CD8-positive, alpha-beta memory T cell (primary cell): ENCODE data around the gene ZNRF1. TPM values are rescaled to one million over a fixed set of nuclear protein-coding genes. Genes with fewer than 3 reads are reported as not detected.

Experiments
- CTCF ChIA-PET: fragments of 350-600 bp; sonication (Branson Sonifier 250); formaldehyde crosslinking; loops from one replicate; lab custom pipeline; 2021; ENCODE audit warnings: antibody characterized with exemption; lab: Charles Lee
- POLR2A ChIA-PET: fragments of 350-600 bp; sonication (Branson Sonifier 250); formaldehyde crosslinking; loops from one replicate; lab custom pipeline; 2021; ENCODE audit warnings: antibody characterized with exemption; lab: Charles Lee
- DNase-seq, 5 donors: peaks; one replicate each; pipeline versions ENCODE4 v3.0.0 to v3.0.0-alpha.2; 2020 to 2022; ENCODE audit warnings: mixed read lengths in 1 of 5
- H3K27ac ChIP-seq: one replicate; pipeline ENCODE4 v1.7.0; 2013; ENCODE audit warnings: low read depth, mild to moderate bottlenecking, low read length, moderate library complexity
- H3K27me3 ChIP-seq: 2 replicates; pipeline ENCODE4 v1.7.0; 2013; ENCODE audit warnings: low read length, mild to moderate bottlenecking; ENCODE audit not compliant: insufficient read depth, poor library complexity, severe bottlenecking
- H3K36me3 ChIP-seq: 2 replicates; pipeline ENCODE4 v1.7.0; 2013; ENCODE audit warnings: mild to moderate bottlenecking, low read length, moderate library complexity; ENCODE audit not compliant: insufficient read depth
- H3K4me1 ChIP-seq: 2 replicates; pipeline ENCODE4 v1.7.0; 2013; ENCODE audit warnings: mild to moderate bottlenecking, low read length, moderate library complexity; ENCODE audit not compliant: insufficient read depth
- H3K4me3 ChIP-seq: 2 replicates; pipeline ENCODE4 v1.7.0; 2013; ENCODE audit warnings: mild to moderate bottlenecking, low read length
- H3K9me3 ChIP-seq: 2 replicates; pipeline ENCODE4 v1.7.0; 2013; ENCODE audit warnings: mild to moderate bottlenecking, low read length
- H3K27ac Mint-ChIP-seq, 8 donors: one replicate each; pipeline ENCODE4 v1.8.0; 2020 to 2021; ENCODE audit warnings: mixed read lengths in 8 of 8, mild to moderate bottlenecking in 6 of 8, inconsistent platforms in 3 of 8, moderate library complexity in 3 of 8
- H3K27me3 Mint-ChIP-seq, 2 donors: one replicate each; pipeline ENCODE4 v1.8.0; 2020 to 2021; ENCODE audit warnings: mixed read lengths in 2 of 2, mild to moderate bottlenecking in 1 of 2, moderate library complexity in 1 of 2
- H3K36me3 Mint-ChIP-seq, 3 donors: one replicate each; pipeline ENCODE4 v1.8.0; 2020 to 2021; ENCODE audit warnings: mixed read lengths in 3 of 3, inconsistent platforms in 1 of 3, mild to moderate bottlenecking in 1 of 3
- H3K4me1 Mint-ChIP-seq, 3 donors: one replicate each; pipeline ENCODE4 v1.8.0; 2020 to 2021; ENCODE audit warnings: mixed read lengths in 3 of 3, inconsistent platforms in 1 of 3, mild to moderate bottlenecking in 1 of 3
- H3K4me3 Mint-ChIP-seq, 7 donors: one replicate each; pipeline ENCODE4 v1.8.0; 2020 to 2021; ENCODE audit warnings: mixed read lengths in 7 of 7, mild to moderate bottlenecking in 6 of 7, moderate library complexity in 4 of 7, inconsistent platforms in 2 of 7
- H3K9me3 Mint-ChIP-seq, 5 donors: one replicate each; pipeline ENCODE4 v1.8.0; 2020 to 2022; ENCODE audit warnings: mixed read lengths in 5 of 5, mild to moderate bottlenecking in 3 of 5, moderate library complexity in 2 of 5, inconsistent platforms in 1 of 5
- polyA plus RNA-seq: library from polyadenylated mRNA; unstranded; fragments of 300-500 nt; fragmentation: Illumina TruSeq; gene quantifications from one replicate; pipeline ENCODE4 v1.2.3, GENCODE V29; 2021
- total RNA-seq, 2 experiments: library from RNA; stranded (reverse); gene quantifications; one replicate each; pipeline ENCODE4 v1.2.3, GENCODE V29; 2021

The ZNRF1 gene
- total and polyA plus RNA-seq, 3 experiments from 2014 or later, result 2.2 to 14.1 (median 10.8) TPM

DNA sequence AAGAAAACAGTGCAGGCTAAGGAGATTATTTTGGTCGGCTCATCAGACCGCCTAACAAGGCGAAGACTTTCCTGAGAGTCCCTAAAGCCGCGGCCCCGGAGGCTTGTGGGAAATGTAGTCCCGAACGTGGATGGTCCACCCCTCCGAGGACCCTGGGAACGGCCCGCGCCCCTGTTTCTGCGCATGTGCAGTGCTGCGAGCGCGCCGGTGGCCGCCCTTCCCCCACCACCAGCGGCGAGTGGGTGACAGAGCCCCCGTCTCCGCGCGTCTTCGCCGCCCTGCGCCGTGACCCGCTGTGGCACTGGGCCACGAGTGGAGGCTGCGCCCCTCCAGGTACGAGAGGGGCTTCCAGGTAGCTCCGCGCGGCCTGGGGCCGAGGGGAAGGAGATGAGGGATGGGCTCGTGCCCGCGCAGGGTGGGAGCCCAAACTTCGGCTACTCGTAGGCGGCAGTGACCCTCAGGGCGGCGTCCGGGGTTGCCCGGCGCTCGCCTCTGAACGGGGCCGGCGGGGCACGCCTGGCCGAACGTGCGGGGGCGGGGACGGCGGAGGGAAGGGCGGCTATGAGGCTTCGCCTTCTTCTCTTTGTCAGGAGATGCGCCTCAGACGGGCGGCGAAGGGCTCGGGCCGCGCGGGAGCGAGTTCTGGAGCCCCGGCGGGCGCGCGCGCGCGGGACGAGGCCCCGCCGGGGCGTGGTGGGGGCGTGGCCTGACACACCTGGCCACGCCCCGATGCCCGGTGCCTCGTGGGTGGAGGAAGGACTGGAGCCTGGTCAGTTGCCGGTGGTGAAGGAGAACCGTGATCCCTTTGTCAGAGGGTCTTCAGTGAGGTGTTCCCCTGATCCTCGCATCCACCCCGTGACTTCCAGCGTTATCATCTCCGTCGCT is 149.7 kb downstream of the ZNRF1 start, which contains the start of gene ZFP1:
ZFP1 (plus strand) TSS at position 214 of the 885 bp plus-strand sequence. CDS start 4,428 bp downstream, outside the sequence.
- Mint-ChIP-seq H3K27me3 (no peaks in the 10 kb centered on the region), H3K4me3 (peak within 1 kb of the TSS; percentile 85 to 97 (median 88)), H3K9me3 (peaks cover 9 to 20% (median 14%) of the 10 kb centered on the region in 5 donors), H3K36me3 (peaks cover 20 to 29% (median 29%) of the 10 kb centered on the region in 3 donors), H3K27ac (peak within 1 kb of the TSS; percentile 82 to 93 (median 88)), H3K4me1 (peaks cover 17 to 31% (median 25%) of the 10 kb centered on the region in 3 donors)
- POLR2A ChIA-PET, result interaction anchor here (0.7 kb wide), 1 partner anchor 231 kb away, joined by 3 read pairs; no protein-coding TSS in a partner anchor
- Histone ChIP-seq H3K36me3 (no peaks in the 10 kb centered on the region), H3K27ac (peak within 1 kb of the TSS; percentile 80), H3K4me1 (peaks cover 7% of the 10 kb centered on the region), H3K27me3 (no peaks in the 10 kb centered on the region), H3K4me3 (peak within 1 kb of the TSS; percentile 95), H3K9me3 (peaks cover 5% of the 10 kb centered on the region)
- CTCF ChIA-PET, result interaction anchor here (1.7 kb wide), 1 partner anchor 151 kb away, joined by 4 read pairs; the partner anchor contains the start of gene ZNRF1
- peak; percentile 91 to 97 (median 93) for DNase-seq

DNA sequence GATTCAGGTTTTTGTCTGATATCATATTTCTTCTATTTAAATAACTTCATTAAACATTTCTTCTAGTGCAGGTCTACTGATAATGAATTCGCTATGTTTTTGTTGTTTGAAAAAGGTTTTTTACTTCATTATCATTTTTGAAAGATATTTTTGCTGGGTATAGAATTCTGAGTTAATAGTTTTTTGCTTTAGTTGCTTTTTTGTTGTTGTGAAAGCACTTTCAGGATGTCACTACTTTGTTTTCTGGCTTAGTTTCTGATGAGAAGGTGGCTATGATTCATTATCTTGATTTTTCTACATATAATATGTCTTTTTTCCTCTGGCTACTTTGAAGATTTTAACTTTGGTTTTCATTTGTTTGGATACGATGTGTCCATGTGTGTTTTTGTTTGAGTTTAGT is 153.0 kb downstream of the ZNRF1 start:
- H3K4me3 Mint-ChIP-seq, result peak overlapping the region in 2 of 7 donors; percentile 50 to 80
- CTCF ChIA-PET, result no interaction called here

DNA sequence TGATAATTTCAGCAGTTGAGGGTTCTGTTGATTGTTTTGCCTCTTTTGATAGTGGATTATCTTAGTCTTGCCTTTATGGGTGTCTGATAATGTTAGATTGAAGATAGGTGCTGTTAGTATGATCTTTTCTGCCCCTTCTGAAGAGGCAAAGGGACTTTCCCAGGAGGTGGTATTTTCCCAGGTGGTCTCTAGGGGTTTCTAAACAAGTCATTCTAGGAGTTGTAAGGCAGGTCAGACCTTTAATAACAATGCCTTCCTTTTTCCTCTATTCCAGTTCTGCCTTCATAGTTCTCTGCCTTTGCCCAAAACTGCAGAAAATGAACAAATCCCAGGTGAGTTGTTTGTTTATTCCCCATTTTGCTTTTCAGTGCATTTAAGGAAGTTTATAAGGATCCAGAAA is 153.8 kb downstream of the ZNRF1 start:
- peaks cover 9 to 20% (median 14%) of the 10 kb centered on the region in 5 donors for H3K9me3 Mint-ChIP-seq
- Histone ChIP-seq H3K36me3 (no peaks in the 10 kb centered on the region), H3K4me1 (peaks cover 7% of the 10 kb centered on the region), H3K4me3 (no peak overlapping the region), H3K27ac (no peak overlapping the region), H3K27me3 (no peaks in the 10 kb centered on the region), H3K9me3 (peaks cover 5% of the 10 kb centered on the region)
- ChIA-PET POLR2A (no interaction called here), CTCF (no interaction called here)
- peak overlapping the region in 1 of 7 donors; percentile 80 for H3K4me3 Mint-ChIP-seq
- peaks cover 17 to 43% (median 22%) of the 10 kb centered on the region in 3 donors for H3K4me1 Mint-ChIP-seq
- no peak for DNase-seq
- peak overlapping the region in 2 of 8 donors; percentile 62 to 78 for H3K27ac Mint-ChIP-seq
- H3K36me3 Mint-ChIP-seq, result peaks cover 28 to 54% (median 34%) of the 10 kb centered on the region in 3 donors
- H3K27me3 Mint-ChIP-seq, result no peaks in the 10 kb centered on the region

More for the DNA sequence above, 153.0 kb downstream of the ZNRF1 start:
- Histone ChIP-seq H3K4me1 (peaks cover 7% of the 10 kb centered on the region), H3K27me3 (no peaks in the 10 kb centered on the region), H3K27ac (no peak overlapping the region), H3K9me3 (peaks cover 5% of the 10 kb centered on the region), H3K4me3 (no peak overlapping the region), H3K36me3 (no peaks in the 10 kb centered on the region)
- Mint-ChIP-seq H3K36me3 (peaks cover 23 to 47% (median 33%) of the 10 kb centered on the region in 3 donors), H3K27me3 (no peaks in the 10 kb centered on the region), H3K27ac (peak overlapping the region in 1 of 8 donors; percentile 63), H3K9me3 (peaks cover 9 to 20% (median 14%) of the 10 kb centered on the region in 5 donors), H3K4me1 (peaks cover 17 to 36% (median 25%) of the 10 kb centered on the region in 3 donors)
- no peak for DNase-seq
- POLR2A ChIA-PET, result no interaction called here

GRCh38 chr16:75160386-75160785 is 161.6 kb downstream of the ZNRF1 start:
- H3K27ac Mint-ChIP-seq, result no peak overlapping the region
- POLR2A ChIA-PET, result no interaction called here
- peaks cover 26 to 59% (median 39%) of the 10 kb centered on the region in 3 donors for H3K36me3 Mint-ChIP-seq
- H3K9me3 ChIP-seq, result no peaks in the 10 kb centered on the region
- H3K27ac ChIP-seq, result no peak overlapping the region
- H3K9me3 Mint-ChIP-seq, result peaks cover 0 to 2% (median 0%) of the 10 kb centered on the region in 5 donors
- CTCF ChIA-PET, result interaction anchor here (1.2 kb wide), 1 partner anchor 28 kb away, joined by 4 read pairs; no protein-coding TSS in a partner anchor
- no peaks in the 10 kb centered on the region for H3K4me1 ChIP-seq
- no peak for DNase-seq
- peaks cover 5 to 20% (median 7%) of the 10 kb centered on the region in 3 donors for H3K4me1 Mint-ChIP-seq
- H3K36me3 ChIP-seq, result no peaks in the 10 kb centered on the region
- no peak overlapping the region for H3K4me3 Mint-ChIP-seq
- no peak overlapping the region for H3K4me3 ChIP-seq
- H3K27me3 ChIP-seq, result no peaks in the 10 kb centered on the region
- no peaks in the 10 kb centered on the region for H3K27me3 Mint-ChIP-seq

Other genes with a start within 250 kb of the ZNRF1 start
- not detected for gene FA2H, start 224.2 kb upstream of the ZNRF1 start, total RNA-seq
- gene FA2H, start 224.2 kb upstream of the ZNRF1 start, polyA plus RNA-seq, result not detected
- 10 to 100 TPM; 55.9 to 56.5 TPM for gene WDR59, start 13.9 kb upstream of the ZNRF1 start, total RNA-seq
- gene WDR59, start 13.9 kb upstream of the ZNRF1 start, polyA plus RNA-seq, result 13.0 TPM
- gene LDHD, start 117.8 kb downstream of the ZNRF1 start, total RNA-seq, result not detected
- 0.10 TPM for gene LDHD, start 117.8 kb downstream of the ZNRF1 start, polyA plus RNA-seq
- gene ZFP1, start 149.5 kb downstream of the ZNRF1 start, total RNA-seq, result 10 to 100 TPM; 13.8 to 17.4 TPM
- gene ZFP1, start 149.5 kb downstream of the ZNRF1 start, polyA plus RNA-seq, result 17.2 TPM
- not detected for gene CTRB2, start 208.1 kb downstream of the ZNRF1 start, total RNA-seq
- gene CTRB2, start 208.1 kb downstream of the ZNRF1 start, polyA plus RNA-seq, result not detected
- gene CTRB1, start 220.0 kb downstream of the ZNRF1 start, total RNA-seq, result not detected
- not detected for gene CTRB1, start 220.0 kb downstream of the ZNRF1 start, polyA plus RNA-seq